CD4-positive, alpha-beta memory T cell (primary cell): ENCODE results near the gene SIMC1. TPM values are rescaled to one million over a fixed set of nuclear protein-coding genes. Genes with fewer than 3 reads are reported as not detected.

Experiments
- microRNA-seq: library from miRNA; unstranded; fragments of <30 nt; microRNA quantifications from one replicate; pipeline ENCODE4 v1.2.0, GENCODE V29; 2021; ENCODE audit warnings: borderline replicate concordance, borderline number of aligned reads, borderline microRNAs expressed, mixed read lengths
- polyA plus RNA-seq, 2 donors: library from polyadenylated mRNA; unstranded; fragments of 300-500 nt; fragmentation: Illumina TruSeq; gene quantifications; one replicate each; pipeline ENCODE4 v1.2.3, GENCODE V29; 2021
- total RNA-seq, 2 experiments: library from RNA; stranded (reverse); gene quantifications; one replicate each; pipeline ENCODE4 v1.2.3, GENCODE V29; 2021

Gene SIMC1
- total and polyA plus RNA-seq, 4 experiments from 2014 or later = 3.1 to 27.3 (median 21.6) TPM

Small RNA genes within 50 kb of the gene (microRNA-seq; reads per million reads assigned to microRNA genes)
- gene MIR1271 = 10.3 reads per million, percentile 40 among the genes with 10 or more reads in this experiment

Other genes starting within 250 kb of the SIMC1 start
- gene KIAA1191, start 123.3 kb downstream of the SIMC1 start, total RNA-seq = 10 to 100 TPM; 73.3 to 76.6 TPM
- gene KIAA1191, start 123.3 kb downstream of the SIMC1 start, polyA plus RNA-seq = 10 to 100 TPM; 53.6 to 71.5 TPM
- gene ARL10, start 127.1 kb downstream of the SIMC1 start, total RNA-seq = 10 to 100 TPM; 14.7 to 17.9 TPM
- gene ARL10, start 127.1 kb downstream of the SIMC1 start, polyA plus RNA-seq = 1 to 10 TPM in 1 of 2 donors, under 1 TPM in 1; 0.60 to 1.2 TPM
- gene NOP16, start 150.2 kb downstream of the SIMC1 start, total RNA-seq = 10 to 100 TPM; 16.9 to 19.4 TPM
- 10 to 100 TPM; 19.3 to 46.3 TPM for gene NOP16, start 150.2 kb downstream of the SIMC1 start, polyA plus RNA-seq
- gene HIGD2A, start 150.3 kb downstream of the SIMC1 start, total RNA-seq = 10 to 100 TPM; 81.3 to 83.4 TPM
- 100 to 1,000 TPM; 191 to 224 TPM for gene HIGD2A, start 150.3 kb downstream of the SIMC1 start, polyA plus RNA-seq
- gene CLTB, start 178.1 kb downstream of the SIMC1 start, total RNA-seq = 10 to 100 TPM; 34.8 to 40.5 TPM
- 10 to 100 TPM; 64.3 to 76.6 TPM for gene CLTB, start 178.1 kb downstream of the SIMC1 start, polyA plus RNA-seq
- gene FAF2, start 210.0 kb downstream of the SIMC1 start, total RNA-seq = 10 to 100 TPM; 32.3 to 33.6 TPM
- 10 to 100 TPM; 10.8 to 18.4 TPM for gene FAF2, start 210.0 kb downstream of the SIMC1 start, polyA plus RNA-seq